Activated naive CD4-positive, alpha-beta T cell treated with anti-CD3 and anti-CD28 coated beads, Interleukin-2, amount 50 U/mL, for 16 hours (primary cell): ENCODE measurements around the gene ZNF346.

Experiments
- DNase-seq: peaks from one replicate; pipeline ENCODE4 v3.0.0-alpha.2; 2020

Gene ZNF346

GRCh38 chr5:177071666-177072385, 49.3 kb downstream of the ZNF346 start:
- DNase-seq, result peak; percentile 61

- no peak for DNase-seq
These were observed 54.8 kb downstream of the ZNF346 start for GRCh38 chr5:177077335-177077734.

GRCh38 chr5:177079606-177080005, 57.1 kb downstream of the ZNF346 start:
- DNase-seq, result no peak

GRCh38 chr5:177080265-177080664, 57.8 kb downstream of the ZNF346 start:
- DNase-seq, result no peak

DNA sequence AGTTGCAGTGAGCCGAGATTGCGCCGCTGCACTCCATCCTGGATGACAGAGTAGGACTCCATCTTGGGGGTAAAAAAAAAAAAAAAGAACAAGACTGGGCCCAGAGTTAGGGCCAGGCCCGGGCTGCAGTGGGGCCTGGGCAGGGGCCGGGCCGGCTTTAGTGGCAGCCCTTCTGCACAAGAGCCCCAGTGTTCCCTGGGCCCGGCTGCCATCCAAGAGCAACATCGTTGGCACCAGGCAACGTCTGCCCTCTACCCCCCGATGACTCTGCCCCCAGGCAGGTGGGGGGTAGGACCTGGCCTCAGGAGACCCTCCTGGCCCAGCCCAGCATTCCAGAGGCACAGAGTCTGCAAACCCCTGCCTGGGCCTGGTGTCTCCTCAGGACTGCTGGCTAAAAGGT, 59.4 kb downstream of the ZNF346 start:
- DNase-seq, result no peak

- no peak for DNase-seq
These were observed 60.9 kb downstream of the ZNF346 start for GRCh38 chr5:177083357-177083756.

- no peak for DNase-seq
These were observed 61.7 kb downstream of the ZNF346 start for GRCh38 chr5:177084175-177084574.

- no peak for DNase-seq
These were observed 63.6 kb downstream of the ZNF346 start for GRCh38 chr5:177085985-177086653.

GRCh38 chr5:177086654-177087397, 64.3 kb downstream of the ZNF346 start, which contains the start of gene FGFR4:
TSS of gene FGFR4 (plus strand) at chr5:177086915. CDS start at chr5:177089603, 2,688 bp downstream.
- peak; percentile 68 for DNase-seq

GRCh38 chr5:177087398-177088005, 65.0 kb downstream of the ZNF346 start:
- no peak for DNase-seq

DNA sequence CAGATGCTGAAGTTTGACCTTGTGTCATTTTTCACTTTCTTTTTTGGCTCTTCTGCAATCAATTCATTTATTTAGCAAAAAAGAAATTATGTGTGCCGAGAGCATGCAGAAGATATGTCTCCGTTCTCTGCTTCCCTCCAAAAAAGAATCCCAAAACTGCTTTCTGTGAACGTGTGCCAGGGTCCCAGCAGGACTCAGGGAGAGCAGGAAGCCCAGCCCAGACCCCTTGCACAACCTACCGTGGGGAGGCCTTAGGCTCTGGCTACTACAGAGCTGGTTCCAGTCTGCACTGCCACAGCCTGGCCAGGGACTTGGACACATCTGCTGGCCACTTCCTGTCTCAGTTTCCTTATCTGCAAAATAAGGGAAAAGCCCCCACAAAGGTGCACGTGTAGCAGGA, 66.6 kb downstream of the ZNF346 start:
- DNase-seq, result no peak

GRCh38 chr5:177089825-177090641, 67.5 kb downstream of the ZNF346 start:
- no peak for DNase-seq

- DNase-seq, result no peak
These were observed 68.3 kb downstream of the ZNF346 start for GRCh38 chr5:177090813-177091212.

- no peak for DNase-seq
These were observed 68.7 kb downstream of the ZNF346 start for GRCh38 chr5:177091232-177091631.

DNA sequence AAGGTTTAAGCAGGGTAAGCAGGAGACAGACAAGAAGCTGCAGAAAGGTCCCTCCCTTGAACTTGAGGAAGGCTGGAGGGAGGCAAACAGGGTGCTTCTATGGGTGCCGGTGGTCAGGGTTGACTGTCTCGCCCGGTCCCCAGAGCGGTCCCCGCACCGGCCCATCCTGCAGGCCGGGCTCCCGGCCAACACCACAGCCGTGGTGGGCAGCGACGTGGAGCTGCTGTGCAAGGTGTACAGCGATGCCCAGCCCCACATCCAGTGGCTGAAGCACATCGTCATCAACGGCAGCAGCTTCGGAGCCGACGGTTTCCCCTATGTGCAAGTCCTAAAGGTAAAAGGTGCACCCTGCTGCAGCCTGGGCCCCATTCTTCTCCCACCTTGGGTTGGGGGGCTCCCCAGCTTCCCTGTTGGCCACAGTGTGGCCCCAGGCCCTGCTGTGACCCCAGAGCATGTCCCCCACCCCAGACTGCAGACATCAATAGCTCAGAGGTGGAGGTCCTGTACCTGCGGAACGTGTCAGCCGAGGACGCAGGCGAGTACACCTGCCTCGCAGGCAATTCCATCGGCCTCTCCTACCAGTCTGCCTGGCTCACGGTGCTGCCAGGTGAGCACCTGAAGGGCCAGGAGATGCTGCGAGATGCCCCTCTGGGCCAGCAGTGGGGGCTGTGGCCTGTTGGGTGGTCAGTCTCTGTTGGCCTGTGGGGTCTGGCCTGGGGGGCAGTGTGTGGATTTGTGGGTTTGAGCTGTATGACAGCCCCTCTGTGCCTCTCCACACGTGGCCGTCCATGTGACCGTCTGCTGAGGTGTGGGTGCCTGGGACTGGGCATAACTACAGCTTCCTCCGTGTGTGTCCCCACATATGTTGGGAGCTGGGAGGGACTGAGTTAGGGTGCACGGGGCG, 69.9 kb downstream of the ZNF346 start:
- no peak for DNase-seq

- DNase-seq, result no peak
These were observed 70.7 kb downstream of the ZNF346 start for GRCh38 chr5:177093082-177093712.

DNA sequence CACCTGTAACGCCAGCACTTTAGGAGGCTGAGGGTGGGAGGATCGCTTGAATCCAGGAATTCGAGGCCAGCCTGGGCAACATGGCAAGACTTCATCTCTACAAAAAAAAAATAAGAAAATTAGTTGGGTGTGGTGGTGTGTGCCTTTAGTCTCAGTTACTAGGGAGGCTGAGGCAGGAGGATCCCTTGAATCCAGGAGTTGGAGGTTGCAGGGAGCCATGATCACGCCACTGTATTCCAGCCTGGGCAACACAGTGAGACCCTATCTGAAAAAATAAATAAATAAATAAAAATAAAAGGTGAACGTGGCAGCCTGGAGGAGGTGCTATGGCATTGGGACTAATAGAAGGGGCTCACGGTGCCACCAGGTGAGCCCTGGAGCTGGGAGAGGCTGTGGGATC, 71.3 kb downstream of the ZNF346 start:
- no peak for DNase-seq

GRCh38 chr5:177094224-177095087, 72.0 kb downstream of the ZNF346 start:
- DNase-seq, result no peak

- no peak for DNase-seq
These were observed 72.7 kb downstream of the ZNF346 start for GRCh38 chr5:177095088-177095669.
